GM13976 (cell line): ENCODE results near the gene G6PC3.

ENCODE experiments used
- DNase-seq: peaks from one replicate; pipeline ENCODE4 v3.0.0; 2012; ENCODE audit warnings: low spot score
- CTCF ChIP-seq: IDR thresholded peaks from 2 replicates; pipeline ENCODE4 v1.5.1; 2012; ENCODE audit warnings: borderline replicate concordance, mild to moderate bottlenecking; ENCODE audit not compliant: insufficient read depth; ENCODE audit errors: extremely low read depth, missing control alignments, control extremely low read depth
- in situ Hi-C: fragments of 300-500 bp; cut with MboI; formaldehyde crosslinking; loops from one replicate; pipeline ENCODE4 v1.12.0; 2022; ENCODE audit warnings: low sequenced_read_pairs, mixed read lengths, inconsistent platforms; ENCODE audit not compliant: unreplicated experiment

G6PC3 gene

GRCh38 chr17:44075598-44076293 is 5.2 kb downstream of the G6PC3 start:
- TF ChIP-seq CTCF: no peak
- in situ Hi-C loops: no loop called here

GRCh38 chr17:44076716-44077594 is 6.4 kb downstream of the G6PC3 start:
- DNase-seq: no peak
- TF ChIP-seq CTCF: no peak
- in situ Hi-C loops: no loop called here

More at GRCh38 chr17:44075598-44076293, 5.2 kb downstream of the G6PC3 start:
- no peak for DNase-seq

GRCh38 chr17:44077595-44077909 is 7.0 kb downstream of the G6PC3 start:
- DNase-seq: no peak
- in situ Hi-C loops: no loop called here
- no peak for TF ChIP-seq CTCF

- no peak for DNase-seq
- TF ChIP-seq CTCF: no peak
- in situ Hi-C loops: no loop called here
These were observed 7.9 kb downstream of the G6PC3 start for GRCh38 chr17:44078412-44078811.

GRCh38 chr17:44079877-44080821 is 9.6 kb downstream of the G6PC3 start:
- TF ChIP-seq CTCF: no peak
- in situ Hi-C loops: no loop called here
- no peak for DNase-seq

GRCh38 chr17:44081681-44082080 is 11.1 kb downstream of the G6PC3 start:
- DNase-seq: no peak
- in situ Hi-C loops: no loop called here
- TF ChIP-seq CTCF: no peak
